ENCODE measurements around the gene CPA5.

GRCh38 chr7:130405003-130405402 is 60.4 kb downstream of the CPA5 start:
- TF ChIP-seq CTCF (conservative IDR thresholded peaks at IDR 0.05; ENCODE audit: low read length) (no peak), EZH2phosphoT487 (IDR thresholded peaks at IDR 0.05; ENCODE audit: borderline replicate concordance, low read depth, low read length) (no peak)

Measured in OCI-LY7 (cell line).